NCI-H146 treated with DMSO at 0.1 percent for 48 hours (cell line): ENCODE measurements around the gene OPN1MW.
"Not testable (repeated sequence)": the region's sequence is repeated elsewhere in the genome, so short reads cannot be mapped to it uniquely, and the experiment has no call there.

Experiments used
- DNase-seq: peaks from one replicate; lab custom pipeline; 2025; ENCODE audit not compliant: unreplicated experiment; lab: John Stamatoyannopoulos, UW

Gene OPN1MW

DNA sequence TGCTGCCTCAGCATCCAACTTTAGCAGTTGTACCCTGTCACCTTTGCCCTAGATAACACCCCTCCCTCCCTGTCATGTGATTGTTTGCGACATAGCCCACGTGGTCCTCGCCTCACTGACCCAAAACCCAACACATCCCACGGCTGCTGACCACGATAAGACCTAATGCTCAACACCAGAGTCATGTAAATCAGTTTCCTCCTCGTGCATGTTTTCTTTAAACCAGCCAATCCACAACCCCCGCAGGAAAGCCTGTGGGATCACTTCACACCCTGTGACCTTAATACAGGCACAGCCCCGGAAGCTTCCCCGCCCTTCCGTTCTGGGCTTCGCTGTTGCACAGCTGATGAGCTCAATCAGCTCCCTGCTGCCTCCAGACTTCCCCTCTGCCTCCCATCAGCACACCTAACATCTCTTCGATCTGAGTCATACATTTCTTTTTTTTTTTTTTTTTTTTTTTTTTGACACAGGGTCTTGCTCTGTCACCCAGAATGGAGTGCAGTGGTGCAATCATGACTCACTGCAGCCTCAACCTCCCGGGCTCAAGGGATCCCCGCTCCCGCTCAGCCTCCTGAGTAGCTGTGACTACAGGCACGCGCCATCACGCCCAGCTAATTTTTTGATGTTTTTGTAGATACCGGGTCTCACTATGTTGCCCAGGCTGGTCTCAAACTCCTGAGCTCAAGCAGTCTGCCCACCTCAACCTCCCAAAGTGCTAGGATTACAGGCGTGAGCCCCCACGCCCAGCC lies 27.4 kb downstream of the OPN1MW start:
- not testable (repeated sequence) for DNase-seq

DNA sequence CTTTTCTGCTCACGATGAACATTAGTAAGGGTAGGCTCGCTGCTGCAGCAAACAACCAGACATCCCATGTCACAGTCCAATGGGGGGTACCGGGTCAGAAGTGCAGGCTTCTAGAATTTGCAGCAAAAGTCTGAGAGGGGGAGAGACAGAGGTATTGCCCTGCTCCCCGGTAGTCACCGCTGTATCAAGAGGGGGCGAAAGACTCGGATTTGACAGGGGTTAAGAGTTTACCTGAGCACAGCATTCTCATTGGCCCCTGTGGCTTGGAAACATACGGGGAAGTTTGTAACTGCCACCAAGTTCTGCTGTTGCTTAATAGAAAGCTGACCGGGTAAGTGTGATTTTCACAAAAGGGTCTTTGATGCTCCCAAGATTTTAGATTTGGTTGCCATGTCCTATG lies 28.7 kb downstream of the OPN1MW start:
- not testable (repeated sequence) for DNase-seq

DNA sequence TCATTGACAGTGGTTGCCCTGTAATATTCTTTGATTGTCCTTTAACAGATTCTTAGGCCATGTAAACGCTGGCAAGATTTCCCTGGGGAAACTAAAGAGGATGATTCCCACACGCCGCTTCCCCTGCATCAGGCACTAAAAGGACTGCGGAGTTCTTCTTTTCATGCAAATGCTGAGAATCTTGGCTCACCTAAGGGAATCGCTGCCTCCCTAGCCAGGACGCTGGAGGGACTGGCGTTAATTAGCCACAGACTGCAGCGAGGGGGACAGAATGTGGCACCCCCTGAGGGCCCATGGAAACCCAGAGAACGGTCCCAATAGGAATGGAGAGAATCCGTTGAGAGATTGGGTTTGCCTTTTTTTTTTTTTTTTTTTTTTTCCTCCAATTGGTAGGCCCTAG lies 29.1 kb downstream of the OPN1MW start:
- not testable (repeated sequence) for DNase-seq

DNA sequence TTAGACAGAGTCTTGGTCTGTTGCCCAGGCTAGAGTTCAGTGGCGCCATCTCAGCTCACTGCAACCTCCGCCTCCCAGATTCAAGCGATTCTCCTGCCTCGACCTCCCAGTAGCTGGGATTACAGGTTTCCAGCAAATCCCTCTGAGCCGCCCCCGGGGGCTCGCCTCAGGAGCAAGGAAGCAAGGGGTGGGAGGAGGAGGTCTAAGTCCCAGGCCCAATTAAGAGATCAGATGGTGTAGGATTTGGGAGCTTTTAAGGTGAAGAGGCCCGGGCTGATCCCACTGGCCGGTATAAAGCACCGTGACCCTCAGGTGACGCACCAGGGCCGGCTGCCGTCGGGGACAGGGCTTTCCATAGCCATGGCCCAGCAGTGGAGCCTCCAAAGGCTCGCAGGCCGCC lies 37.1 kb downstream of the OPN1MW start, which contains the start of gene OPN1MW2:
Gene OPN1MW2 (plus strand): TSS at position 301 of the 400 bp plus-strand sequence. CDS start 60 bp downstream, at position 361.
- DNase-seq: not testable (repeated sequence)

DNA sequence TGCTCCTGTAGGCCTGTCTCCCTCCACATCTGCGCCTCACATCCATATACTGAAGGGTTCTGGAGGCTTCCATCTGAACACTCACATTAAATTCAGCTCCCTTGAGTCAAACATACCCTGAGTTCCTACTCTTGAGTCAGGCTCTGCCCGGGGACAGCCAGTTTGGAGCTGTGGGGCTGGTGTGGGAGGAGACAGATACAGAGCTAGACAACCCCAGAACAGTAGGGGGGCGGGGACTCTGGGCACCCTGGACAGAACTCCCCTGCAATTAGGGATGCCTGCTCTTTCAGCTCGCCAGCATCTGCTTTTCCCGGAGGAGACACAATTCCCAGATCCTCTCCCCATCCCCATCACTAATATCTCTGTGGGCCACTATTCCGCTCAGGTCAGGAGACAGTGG lies 42.9 kb downstream of the OPN1MW start:
- not testable (repeated sequence) for DNase-seq

DNA sequence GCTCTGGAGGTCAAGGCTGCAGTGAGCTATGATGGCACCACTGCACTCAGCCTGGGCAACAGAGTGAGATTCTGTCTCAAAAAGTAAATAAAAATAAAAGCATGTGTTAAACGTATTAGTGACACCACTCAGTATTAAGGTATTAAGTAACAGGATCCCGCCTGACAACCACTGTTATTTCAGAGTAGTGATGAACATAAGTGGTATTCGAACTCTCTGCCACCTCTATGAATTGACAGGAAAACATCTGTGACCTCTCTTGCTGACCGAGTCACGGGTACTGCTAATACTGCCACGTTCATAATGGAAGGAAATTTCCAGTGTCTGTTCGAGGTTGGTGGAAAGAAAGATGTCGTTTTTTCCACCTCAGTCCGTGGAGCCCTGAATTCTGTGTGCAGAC lies 44.3 kb downstream of the OPN1MW start:
- not testable (repeated sequence) for DNase-seq

DNA sequence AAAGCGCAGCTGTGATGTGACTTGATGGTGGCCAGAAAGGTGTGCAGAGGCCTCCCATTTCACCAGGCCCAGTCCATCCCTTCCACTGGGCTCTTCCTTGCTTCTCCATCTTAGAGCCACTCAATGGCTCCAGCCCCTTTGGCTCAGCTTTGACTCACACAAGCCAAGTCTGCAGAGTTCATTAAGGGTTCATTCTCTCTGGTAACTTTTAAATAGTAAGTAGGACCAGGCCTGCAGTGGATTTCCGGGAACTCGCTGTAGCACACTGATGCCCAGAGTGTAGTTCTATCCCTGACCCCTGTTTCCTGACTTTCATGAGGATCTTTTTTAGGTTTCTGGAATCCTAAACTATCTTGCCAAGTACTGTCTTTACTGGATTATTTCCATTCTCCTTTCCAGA lies 49.0 kb downstream of the OPN1MW start:
- DNase-seq: not testable (repeated sequence)

DNA sequence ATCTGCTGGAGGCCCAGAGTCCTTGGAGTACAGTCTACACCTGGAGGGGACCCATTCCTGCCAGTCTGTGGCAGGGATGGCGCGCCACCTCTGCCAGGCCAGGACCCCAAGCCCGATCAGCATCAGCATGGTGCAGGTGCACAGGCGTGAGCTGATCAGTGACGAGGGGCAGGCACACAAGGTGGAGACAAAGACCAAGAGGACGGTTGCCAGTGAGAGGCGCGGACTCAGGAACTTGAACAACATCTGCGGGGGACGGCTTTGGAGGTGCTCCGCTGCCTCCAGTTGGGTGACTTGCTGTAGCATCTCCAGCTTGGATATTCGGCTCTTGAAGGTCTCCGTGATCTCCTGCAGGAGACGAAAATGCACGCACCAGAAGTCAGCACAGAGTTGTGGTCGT lies 51.2 kb downstream of the OPN1MW start:
- DNase-seq: not testable (repeated sequence)

DNA sequence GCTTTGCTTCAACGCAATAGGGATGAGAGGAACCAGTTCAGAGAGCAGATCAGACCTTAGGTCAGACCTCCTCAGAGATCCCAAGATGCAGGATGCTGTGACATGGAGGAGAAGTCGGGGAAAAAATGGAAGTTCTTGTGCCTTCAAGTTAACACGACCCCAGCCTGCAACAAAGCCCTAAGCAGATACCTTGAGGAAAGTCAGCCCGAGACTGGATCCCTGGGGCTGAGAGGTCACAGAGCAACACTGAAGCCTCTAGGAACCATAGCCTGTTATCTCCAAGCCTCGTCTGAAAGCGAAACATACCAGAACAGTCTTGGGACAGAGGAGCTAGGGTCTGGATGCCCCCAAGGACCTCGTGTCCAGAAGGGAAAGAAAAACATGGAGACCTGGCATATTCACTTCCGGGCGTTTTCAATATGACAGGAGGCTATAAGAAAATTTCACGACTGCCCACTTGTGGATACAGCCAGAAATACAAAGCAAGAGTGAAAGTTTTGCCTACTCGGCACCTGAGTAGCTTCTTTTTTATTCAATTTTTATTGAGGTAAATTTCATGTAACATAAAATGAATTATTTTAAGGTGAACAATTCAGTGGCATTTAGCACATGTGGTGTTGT lies 56.7 kb downstream of the OPN1MW start:
- not testable (repeated sequence) for DNase-seq

DNA sequence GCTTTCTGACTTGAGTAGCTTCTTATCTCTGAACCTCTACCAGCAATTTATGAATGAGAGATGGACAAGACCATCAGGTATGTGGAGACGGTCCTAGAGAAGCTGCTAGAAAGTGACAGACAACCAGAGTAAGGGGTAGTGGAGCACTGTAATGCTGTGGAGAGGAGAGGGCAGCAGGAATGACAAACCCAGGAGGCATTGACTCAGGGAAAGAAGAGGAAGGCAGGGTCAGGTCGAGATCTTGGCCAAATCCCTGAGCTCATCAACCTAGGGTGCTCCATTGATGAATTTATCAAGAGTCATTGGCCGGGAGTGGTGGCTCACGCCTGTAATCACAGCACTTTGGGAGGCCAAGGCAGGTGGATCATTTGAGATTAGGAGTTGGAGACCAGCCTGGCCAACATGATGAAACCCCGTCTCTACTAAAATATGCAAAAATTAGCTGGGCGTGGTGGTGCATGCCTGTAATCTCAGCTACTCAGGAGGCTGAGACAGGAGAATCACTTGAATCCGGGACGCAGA lies 57.6 kb downstream of the OPN1MW start:
- DNase-seq: not testable (repeated sequence)
